Measurements from ENCODE around the gene ATP10B.

DNA sequence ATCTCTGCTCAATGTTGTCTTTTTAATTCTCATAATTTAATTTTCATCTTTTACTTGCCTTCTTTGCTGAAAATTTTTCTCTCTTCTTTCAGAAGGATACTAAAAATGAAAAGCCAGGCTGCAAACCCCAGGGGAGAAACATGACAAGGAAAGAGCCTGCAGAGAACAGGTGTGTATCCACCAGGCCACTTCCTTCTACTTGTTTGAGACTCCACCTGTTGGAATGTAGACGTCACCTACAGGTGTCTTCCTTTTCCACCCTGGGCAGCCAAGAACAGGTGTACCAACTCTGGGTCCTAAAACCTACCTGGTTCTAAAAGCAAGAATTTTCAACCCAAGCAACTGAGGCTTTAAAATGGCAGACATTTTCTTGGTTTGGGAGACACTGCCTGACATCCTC is 166.8 kb downstream of the ATP10B start:
- TF ChIP-seq HOXA7 (CRISPR knock-in tag; IDR thresholded peaks at IDR 0.05; ENCODE audit: borderline replicate concordance) (no peak), ZNF768 (tag by site-specific recombination; IDR thresholded peaks at IDR 0.05) (no peak), ZNF561 (tag by site-specific recombination; IDR thresholded peaks at IDR 0.05; ENCODE audit: borderline replicate concordance) (no peak), SP3 (tag by site-specific recombination; IDR thresholded peaks at IDR 0.05) (no peak), ZNF274 (IDR thresholded peaks at IDR 0.05; ENCODE audit: low read length) (no peak), ZNF274 (tag by site-specific recombination; IDR thresholded peaks at IDR 0.05; ENCODE audit: borderline replicate concordance) (no peak), KLF10 (tag by site-specific recombination; IDR thresholded peaks at IDR 0.05) (no peak), BCL11A (tag by site-specific recombination; IDR thresholded peaks at IDR 0.05; ENCODE audit: low read depth) (no peak), ZNF837 (tag by site-specific recombination; IDR thresholded peaks at IDR 0.05) (no peak), ZNF146 (tag by site-specific recombination; IDR thresholded peaks at IDR 0.05) (no peak), ZNF23 (tag by site-specific recombination; IDR thresholded peaks at IDR 0.05; ENCODE audit: borderline replicate concordance) (no peak), ZSCAN30 (tag by site-specific recombination; IDR thresholded peaks at IDR 0.05) (no peak)
- TF ChIP-seq, protein P1, sequence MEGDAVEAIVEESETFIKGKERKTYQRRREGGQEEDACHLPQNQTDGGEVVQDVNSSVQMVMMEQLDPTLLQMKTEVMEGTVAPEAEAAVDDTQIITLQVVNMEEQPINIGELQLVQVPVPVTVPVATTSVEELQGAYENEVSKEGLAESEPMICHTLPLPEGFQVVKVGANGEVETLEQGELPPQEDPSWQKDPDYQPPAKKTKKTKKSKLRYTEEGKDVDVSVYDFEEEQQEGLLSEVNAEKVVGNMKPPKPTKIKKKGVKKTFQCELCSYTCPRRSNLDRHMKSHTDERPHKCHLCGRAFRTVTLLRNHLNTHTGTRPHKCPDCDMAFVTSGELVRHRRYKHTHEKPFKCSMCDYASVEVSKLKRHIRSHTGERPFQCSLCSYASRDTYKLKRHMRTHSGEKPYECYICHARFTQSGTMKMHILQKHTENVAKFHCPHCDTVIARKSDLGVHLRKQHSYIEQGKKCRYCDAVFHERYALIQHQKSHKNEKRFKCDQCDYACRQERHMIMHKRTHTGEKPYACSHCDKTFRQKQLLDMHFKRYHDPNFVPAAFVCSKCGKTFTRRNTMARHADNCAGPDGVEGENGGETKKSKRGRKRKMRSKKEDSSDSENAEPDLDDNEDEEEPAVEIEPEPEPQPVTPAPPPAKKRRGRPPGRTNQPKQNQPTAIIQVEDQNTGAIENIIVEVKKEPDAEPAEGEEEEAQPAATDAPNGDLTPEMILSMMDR (tag by site-specific recombination; IDR thresholded peaks at IDR 0.05) = no peak

Measured in HEK293 (cell line).